ENCODE measurements around the gene NTPCR. TPM values are rescaled to one million over a fixed set of nuclear protein-coding genes. Genes with fewer than 3 reads are reported as not detected.

NTPCR gene
- total RNA-seq, 1 donor from 2014 or later = 19.2 TPM

DNA sequence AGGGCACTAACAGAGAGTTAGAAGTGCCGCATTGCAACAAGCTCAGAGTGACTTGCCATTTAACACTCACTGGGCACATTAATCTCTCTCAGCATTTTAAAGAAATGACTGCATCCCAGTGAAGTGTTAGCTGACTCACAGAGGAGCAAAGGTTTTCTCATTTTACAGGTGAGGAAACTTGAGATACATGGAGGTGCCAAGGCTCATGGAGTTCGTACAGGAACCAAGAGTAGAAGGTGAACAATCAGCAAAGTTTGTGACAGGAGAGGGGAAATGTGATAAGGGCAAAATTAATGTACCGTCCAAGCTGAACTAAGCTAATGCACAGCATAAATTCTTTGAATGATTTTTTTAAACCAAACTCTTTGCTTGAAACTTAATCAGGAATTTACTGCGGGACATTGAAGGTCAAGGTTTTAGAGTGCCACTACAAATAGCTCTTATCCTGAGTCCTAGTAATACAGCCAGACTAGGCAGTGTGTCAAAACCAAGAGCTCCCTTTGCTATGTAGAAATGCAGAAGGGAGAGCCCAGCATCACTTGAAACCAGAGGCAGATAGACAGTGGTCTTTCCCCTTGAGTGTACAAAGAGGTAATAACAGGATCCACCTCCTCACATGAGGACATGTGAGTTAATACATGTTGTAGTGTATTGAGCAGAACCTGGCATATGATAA lies 22.4 kb upstream of the NTPCR start:
- no peaks in the 10 kb centered on the region for H3K4me1 ChIP-seq
- DNase-seq (ENCODE audit: extremely low spot score in 2 of 2) = no peak
- no peaks in the 10 kb centered on the region for H3K36me3 ChIP-seq
- intact Hi-C loops (cut with DNase I) = no loop called here
- H3K27ac ChIP-seq = no peak overlapping the region
- no peaks in the 10 kb centered on the region for H3K27me3 ChIP-seq
- H3K4me3 ChIP-seq = no peak overlapping the region
- no peaks in the 10 kb centered on the region for H3K9me3 ChIP-seq
- no peak for TF ChIP-seq CTCF (IDR thresholded peaks at IDR 0.05)
- TF ChIP-seq POLR2AphosphoS5 (IDR thresholded peaks at IDR 0.05; ENCODE audit: insufficient read depth in 1 of 2, low read depth in 1 of 2) = no peak
- no peak for TF ChIP-seq POLR2A (IDR thresholded peaks at IDR 0.05)

- H3K4me1 ChIP-seq = no peaks in the 10 kb centered on the region
- no peak for DNase-seq (ENCODE audit: extremely low spot score in 2 of 2)
- no peaks in the 10 kb centered on the region for H3K27me3 ChIP-seq
- TF ChIP-seq POLR2A (IDR thresholded peaks at IDR 0.05) = no peak
- no peak for TF ChIP-seq CTCF (IDR thresholded peaks at IDR 0.05)
- no peak for TF ChIP-seq POLR2AphosphoS5 (IDR thresholded peaks at IDR 0.05; ENCODE audit: insufficient read depth in 1 of 2, low read depth in 1 of 2)
- H3K4me3 ChIP-seq = no peak overlapping the region
- H3K36me3 ChIP-seq = no peaks in the 10 kb centered on the region
- no peak overlapping the region for H3K27ac ChIP-seq
- H3K9me3 ChIP-seq = no peaks in the 10 kb centered on the region
- intact Hi-C loops (cut with DNase I) = no loop called here
Observed at GRCh38 chr1:232932486-232933425, 17.7 kb upstream of the NTPCR start.

GRCh38 chr1:232936941-232937340 lies 13.5 kb upstream of the NTPCR start:
- no peak for DNase-seq (ENCODE audit: extremely low spot score in 2 of 2)
- no peak for TF ChIP-seq CTCF (IDR thresholded peaks at IDR 0.05)
- no peak for TF ChIP-seq POLR2A (IDR thresholded peaks at IDR 0.05)
- no peak for TF ChIP-seq POLR2AphosphoS5 (IDR thresholded peaks at IDR 0.05; ENCODE audit: insufficient read depth in 1 of 2, low read depth in 1 of 2)
- no peaks in the 10 kb centered on the region for H3K27me3 ChIP-seq
- H3K27ac ChIP-seq = no peak overlapping the region
- intact Hi-C loops (cut with DNase I) = no loop called here
- no peaks in the 10 kb centered on the region for H3K4me1 ChIP-seq
- no peaks in the 10 kb centered on the region for H3K9me3 ChIP-seq
- H3K36me3 ChIP-seq = no peaks in the 10 kb centered on the region
- no peak overlapping the region for H3K4me3 ChIP-seq

- Histone ChIP-seq H3K4me1 (no peaks in the 10 kb centered on the region), H3K4me3 (no peak overlapping the region), H3K27me3 (no peaks in the 10 kb centered on the region), H3K9me3 (no peaks in the 10 kb centered on the region), H3K27ac (no peak overlapping the region), H3K36me3 (no peaks in the 10 kb centered on the region)
- DNase-seq (ENCODE audit: extremely low spot score in 2 of 2) = no peak
- intact Hi-C loops (cut with DNase I) = no loop called here
- TF ChIP-seq POLR2AphosphoS5 (IDR thresholded peaks at IDR 0.05; ENCODE audit: insufficient read depth in 1 of 2, low read depth in 1 of 2) (no peak), POLR2A (IDR thresholded peaks at IDR 0.05) (no peak), CTCF (IDR thresholded peaks at IDR 0.05) (no peak)
Observed at GRCh38 chr1:232937741-232938375, 12.6 kb upstream of the NTPCR start.

Data from vagina (tissue), 2 donors.